HG03139 (cell line): Measurements from ENCODE around the gene HNRNPC.
"Not testable (repeated sequence)": the region's sequence is repeated elsewhere in the genome, so short reads cannot be mapped to it uniquely, and the experiment has no call there.

Experiments
- ATAC-seq: cut with Tn5 transposase; IDR thresholded peaks from one replicate; pipeline ENCODE4 v1.9.1; 2021; ENCODE audit not compliant: unreplicated experiment

The HNRNPC gene

DNA sequence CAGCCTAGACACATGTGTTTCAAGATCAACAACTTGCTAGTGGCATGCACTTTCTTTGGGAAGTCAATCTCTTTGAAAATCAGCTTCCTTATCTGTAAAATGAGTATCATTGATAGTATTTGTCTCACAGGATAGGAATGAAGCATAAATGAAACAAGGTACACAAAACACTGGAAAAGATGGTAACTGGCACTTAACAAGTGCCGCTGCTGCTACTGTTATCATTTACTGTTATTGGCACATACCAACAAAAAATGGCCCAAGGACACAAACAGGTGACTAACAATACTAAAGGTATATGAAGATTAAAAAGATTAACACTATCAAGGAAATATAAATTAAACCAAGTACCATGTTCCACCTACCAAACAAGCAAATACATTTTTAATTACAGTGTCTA, 20.9 kb downstream of the HNRNPC start:
- no peak for ATAC-seq

DNA sequence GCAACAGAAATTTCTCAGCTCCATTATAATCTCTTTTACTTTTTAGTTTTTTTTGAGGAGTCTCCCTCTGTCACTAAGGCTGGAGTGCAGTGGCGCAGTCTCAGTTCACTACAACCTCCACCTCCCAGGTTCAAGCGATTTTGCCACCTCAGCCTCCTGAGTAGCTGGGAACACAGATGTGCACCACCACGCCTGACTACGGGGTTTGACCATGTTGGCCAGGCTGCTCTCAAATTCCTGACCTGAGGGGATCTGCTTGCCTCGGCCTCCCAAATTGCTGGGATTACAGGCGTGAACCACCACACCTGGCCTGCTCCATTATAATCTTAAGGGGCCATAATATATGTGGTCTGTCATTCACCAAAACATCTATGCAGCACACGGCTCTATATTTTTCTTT, 23.4 kb downstream of the HNRNPC start:
- ATAC-seq: no peak

DNA sequence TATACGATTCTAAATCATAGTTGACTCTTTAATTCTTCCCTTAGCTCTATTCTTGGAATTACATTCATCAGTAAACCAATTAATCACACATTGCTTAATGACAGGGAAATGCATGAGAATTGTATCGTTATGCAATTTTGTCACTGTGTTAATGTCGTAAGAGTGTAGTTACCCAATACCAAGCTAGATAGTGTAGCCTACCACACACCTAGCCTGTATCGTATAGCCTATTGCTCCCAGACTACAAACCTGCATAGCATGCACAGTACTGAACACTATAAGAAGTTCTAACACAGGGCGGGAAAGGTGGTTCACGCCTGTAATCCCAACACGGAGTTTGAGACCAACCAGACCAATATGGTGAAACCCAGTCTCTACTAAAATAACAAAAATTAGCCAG, 24.7 kb downstream of the HNRNPC start:
- no peak for ATAC-seq

DNA sequence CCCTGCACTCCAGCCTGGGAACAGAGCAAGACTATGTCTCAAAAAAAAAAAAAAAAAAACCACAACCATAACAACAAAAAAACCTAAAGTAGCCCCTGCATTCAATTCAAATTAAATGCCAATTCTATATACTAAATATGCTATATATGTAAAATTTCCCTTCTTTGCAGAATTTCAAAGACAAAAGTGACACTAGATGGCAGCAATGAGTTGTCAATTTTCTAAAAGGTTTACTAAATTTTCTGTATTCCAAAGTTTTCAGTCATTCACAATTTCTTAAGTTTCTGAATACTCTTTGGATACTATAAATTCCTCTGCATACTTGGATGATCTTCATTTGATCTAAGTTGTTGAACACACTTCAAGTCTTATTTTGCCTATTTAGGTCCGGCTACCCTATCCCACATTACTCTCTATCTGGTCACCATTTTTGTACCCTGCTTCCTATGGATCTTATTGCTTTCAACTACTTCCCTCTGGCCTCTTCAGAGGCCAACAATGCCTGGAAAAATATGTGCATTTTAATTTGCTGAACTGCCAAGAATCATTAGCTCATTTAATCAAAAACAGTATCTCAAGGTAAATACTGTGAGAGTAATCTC, 27.9 kb downstream of the HNRNPC start:
- no peak for ATAC-seq

DNA sequence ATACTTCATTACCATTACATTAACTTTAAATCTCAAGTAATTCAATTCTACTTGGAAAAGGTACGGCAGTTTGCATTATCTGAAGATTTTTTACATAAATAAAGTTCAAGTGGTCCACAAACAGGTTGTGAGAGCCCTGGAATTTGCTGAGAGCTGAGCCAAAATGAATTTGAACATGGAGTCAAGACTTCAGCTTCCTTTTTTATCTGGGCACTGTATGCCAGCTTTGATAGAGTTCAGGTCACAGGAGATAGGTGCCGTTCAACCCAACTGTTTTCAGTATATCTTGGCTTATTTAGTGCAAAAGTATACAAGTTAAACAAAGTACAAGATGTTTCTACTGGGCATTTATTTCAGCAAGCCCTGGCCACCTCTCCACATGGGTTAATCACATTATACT, 28.8 kb downstream of the HNRNPC start:
- no peak for ATAC-seq

DNA sequence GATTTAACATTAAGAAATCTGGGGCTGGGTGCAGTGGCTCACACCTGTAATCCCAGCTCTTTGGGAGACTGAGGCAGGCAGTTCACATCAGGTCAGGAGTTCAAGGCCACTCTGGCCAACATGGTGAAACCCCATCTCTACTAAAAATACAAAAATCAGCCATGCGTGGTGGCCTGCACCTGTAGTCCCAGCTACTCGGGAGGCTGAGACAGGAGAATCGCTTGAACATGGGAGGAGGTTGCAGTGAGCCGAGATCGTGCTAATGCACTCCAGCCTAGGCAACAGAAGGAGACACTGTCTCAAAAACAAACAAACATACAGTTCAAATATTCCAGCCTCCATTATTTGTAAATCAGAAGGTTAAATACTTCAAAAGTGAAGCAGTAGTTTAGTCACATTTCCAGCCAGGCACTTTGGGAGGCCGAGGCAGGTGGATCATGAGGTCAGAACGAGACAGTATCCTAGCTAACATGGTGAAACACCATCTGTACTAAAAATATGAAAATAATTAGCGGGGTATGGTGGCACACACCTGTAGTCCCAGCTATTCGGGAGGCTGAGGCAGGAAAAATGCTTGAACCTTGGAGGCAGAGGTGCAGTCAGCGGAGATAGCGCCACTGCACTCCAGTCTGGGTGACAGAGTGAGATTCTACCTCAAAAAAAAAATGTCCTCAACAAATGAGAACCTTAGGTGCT, 30.3 kb downstream of the HNRNPC start:
- ATAC-seq: no peak

DNA sequence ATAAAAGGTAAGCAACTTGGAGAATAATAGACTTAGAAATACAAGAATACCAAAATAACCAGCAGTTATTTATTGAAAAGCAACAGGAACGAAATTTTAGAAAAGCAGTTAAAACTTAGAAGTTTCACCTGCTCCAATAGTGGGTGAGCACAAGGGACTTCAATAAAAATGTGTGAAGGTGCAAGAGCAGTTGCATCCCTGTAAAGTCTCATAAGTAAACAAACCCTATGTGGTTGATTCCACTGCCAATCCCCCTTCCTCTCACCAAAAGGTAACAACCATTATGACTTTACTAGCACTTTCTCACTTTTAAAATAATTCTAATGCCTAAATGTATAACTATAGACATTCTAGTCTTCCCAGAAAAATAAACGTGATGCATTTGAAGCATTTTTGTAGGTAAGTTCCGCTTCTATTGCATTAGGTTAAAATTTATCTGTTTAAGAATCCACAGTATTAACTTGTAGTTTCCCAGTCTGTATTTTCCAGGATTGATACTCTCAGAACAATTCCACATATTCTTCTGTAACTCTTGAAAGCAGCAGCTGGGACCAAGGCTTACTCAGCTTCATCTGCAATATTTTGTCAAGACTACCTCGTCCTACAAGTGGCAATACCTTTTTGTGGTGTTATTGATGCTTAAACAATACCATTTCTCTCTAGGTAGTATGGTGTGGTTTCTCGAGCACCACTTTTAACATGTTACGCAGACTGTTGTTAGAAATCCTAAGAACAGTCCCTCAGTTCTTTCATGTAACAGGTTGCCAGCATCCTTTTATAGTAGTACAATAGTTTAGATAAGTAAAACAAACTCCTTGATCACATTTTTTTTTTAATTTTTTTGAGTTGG, 32.1 kb downstream of the HNRNPC start:
- no peak for ATAC-seq

DNA sequence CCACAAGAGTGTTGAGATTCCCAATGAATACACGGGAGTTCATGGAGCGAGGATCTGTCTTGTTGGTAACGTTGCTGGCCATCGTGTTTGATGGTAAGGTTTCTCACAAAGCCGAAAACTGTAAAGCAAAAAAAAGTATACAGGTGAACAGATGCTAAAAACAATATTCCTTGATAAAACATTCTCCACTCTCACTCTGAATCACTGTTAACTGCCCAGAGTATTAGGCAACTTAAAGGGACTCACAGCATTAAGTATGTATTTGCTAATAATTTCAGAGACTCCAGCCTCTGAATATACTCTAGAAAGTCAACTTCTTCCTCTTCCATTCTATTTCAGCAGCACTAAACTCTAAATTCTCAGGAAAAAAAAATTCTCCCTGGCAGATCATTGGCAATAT, 35.1 kb downstream of the HNRNPC start:
- no peak for ATAC-seq

DNA sequence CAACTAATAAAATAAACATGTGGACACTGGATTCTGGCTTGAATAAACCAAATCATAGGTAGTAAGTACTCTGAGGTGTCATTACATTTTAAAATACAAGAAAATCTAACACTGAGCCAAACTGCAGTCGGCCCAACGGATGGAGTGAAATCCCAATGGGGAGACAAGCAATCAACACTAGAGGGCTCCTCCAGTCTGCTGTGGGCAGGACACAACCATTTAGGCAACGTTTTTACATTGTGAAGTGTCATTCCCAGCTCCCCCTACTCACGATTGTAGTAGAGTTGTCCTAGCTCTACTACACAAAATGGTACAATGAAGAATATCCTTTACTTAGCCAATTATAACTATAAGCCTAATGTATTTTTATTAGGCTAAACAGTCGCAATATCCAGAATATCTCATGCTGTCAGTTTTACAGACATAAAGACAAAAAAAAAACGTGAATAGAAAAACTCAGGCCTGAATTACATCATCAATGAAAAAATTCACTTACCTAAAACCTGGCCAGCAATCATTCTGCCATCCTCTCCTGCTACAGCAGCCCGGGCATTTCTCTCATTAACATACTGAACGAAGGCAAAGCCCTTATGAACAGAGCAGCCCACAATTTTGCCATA, 35.7 kb downstream of the HNRNPC start:
- ATAC-seq: no peak

DNA sequence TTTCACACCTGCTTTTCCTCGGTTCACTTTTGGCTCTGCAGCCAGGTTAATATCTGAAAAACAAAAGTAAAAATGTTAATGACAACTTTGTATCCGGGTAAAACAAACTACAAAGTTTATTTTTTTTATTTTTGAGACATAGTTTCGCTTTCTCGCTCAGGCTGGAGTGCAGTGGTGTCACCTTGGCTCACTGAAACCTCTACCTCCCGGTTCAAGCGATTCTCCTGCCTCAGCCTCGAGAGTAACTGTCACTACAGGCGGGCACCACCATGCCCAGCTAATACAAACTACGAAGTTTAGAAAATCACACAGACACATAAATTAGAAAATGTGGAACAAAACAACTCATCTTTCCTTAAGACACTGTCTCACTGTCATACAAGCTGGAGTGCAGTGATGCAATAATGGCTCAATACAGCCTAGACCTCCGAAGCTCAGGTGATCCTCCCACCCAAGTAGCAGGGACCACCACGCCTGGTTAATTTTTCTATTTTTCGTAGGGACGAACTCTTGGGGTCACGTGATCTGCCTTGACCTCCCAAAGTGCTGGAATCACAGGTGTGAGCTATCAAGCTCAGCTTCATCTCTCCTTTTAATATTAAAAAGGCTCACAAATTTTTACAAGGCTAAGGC, 38.1 kb downstream of the HNRNPC start:
- no peak for ATAC-seq

DNA sequence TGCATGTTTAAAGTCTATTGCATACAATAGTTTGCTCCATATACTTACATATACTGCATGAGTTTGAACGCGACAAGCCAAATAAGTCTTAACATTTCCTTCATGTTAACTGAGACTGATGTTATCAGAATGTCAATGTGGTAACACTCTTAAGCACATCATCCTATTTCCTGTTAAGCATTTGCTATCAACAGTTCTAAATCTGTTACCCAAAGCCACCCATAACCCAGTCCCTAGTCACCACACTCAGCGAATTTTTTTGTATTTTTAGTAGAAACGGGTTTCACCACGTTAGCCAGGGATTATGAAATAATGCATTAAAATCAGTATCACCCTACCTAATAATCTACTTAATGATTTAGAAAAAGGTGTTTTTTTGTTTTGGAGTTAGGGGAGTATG, 39.4 kb downstream of the HNRNPC start:
- ATAC-seq: no peak

DNA sequence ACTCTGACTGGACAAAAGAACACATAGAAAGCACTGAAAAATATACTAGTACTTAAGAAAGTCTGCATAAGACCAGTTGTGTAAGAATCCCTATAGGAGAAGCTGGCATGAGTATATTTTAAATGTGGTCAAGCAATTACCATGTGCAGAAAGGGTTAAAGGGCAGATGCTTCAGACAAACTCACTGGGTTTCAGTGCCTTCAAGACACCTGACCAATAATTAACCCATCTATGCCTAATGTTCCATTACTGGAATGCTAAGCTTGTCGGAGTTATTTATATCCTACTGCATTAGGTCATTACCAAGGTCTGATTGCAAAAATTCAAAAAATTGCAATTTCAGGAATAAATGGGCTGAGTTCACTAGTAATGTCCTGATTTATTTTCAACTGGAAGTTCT, 41.3 kb downstream of the HNRNPC start:
- no peak for ATAC-seq

DNA sequence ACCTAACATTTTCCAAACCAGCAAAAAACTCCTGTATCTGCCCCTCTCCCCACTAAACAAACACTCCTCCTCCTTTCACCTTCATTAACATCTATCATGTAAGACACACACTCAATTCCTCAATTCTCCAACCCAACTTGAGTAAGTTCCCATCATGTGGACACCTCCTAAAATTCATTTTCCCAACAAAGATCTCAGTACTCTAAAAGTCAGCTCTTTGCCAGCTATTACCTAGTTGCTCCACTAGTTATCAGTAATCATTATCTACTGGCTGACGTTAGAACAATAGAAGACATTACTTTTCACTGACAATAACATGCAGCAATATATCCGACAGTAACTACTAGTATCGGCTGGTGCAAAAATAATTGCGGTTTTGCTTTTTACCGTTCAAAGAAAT, 42.1 kb downstream of the HNRNPC start:
- ATAC-seq: no peak

DNA sequence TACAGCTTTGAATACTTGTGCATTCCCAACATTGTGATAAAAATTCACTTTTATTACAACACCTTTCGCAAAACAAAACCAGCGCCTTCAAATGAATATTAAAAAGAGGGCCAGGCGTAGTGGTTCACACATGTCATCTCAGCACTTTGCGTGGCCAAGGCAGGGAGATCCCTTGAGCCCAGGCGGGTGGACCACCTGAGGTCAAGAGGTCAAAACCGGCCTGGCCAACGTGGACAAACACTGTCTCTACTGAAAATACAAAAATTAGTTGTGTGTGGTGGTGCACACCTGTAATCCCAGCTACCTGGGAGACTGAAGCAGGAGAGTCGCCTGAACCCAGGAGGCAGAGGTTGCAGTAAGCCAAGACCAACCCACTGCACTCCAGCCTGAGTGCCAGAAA, 42.8 kb downstream of the HNRNPC start:
- ATAC-seq: no peak

DNA sequence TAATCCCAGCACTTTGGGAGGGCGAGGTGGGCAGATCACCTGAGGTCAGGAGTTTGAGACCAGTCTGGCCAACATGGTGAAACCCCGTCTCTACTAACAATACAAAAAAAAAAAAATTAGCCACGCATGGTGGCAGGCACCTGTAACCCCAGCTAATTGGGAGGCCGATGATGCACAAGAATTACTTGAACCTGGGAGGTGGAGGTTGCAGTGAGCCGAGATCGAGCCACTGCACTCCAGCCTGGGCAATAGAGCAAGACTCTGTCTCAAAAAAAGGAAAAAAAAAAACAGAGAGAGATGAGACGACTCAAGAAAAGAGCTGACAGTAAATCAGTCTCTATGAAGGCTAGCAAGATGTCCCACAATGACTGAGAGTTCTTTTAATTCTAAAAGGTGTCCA, 44.1 kb downstream of the HNRNPC start:
- ATAC-seq: not testable (repeated sequence)

DNA sequence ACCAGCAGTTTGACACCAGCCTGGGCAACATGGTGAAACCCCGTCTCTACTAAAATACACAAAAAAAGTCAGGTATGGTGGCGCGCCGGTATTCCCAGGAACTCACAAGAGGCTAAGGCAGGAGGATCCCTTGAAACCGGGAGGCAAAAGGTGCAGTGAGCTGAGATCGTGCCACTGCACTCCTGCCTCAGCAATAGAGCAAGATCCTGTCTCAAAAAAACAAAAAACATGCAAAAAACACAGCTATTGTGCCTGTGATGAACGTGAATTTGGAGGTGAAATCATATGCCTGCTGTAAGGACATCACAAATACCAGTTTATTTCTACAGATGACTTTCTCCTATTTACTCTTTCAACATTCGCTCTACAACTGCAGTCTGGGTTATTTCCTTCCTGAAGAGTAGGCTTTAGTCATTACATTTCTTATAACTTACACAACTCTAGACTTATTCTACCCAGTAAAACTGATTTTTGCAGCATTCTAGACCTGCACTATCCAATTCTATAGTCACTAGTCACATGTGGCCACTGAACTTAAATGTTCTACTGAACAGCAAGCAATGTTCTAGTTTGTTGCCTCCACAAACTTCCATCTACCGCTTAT, 48.3 kb downstream of the HNRNPC start:
- ATAC-seq: no peak

DNA sequence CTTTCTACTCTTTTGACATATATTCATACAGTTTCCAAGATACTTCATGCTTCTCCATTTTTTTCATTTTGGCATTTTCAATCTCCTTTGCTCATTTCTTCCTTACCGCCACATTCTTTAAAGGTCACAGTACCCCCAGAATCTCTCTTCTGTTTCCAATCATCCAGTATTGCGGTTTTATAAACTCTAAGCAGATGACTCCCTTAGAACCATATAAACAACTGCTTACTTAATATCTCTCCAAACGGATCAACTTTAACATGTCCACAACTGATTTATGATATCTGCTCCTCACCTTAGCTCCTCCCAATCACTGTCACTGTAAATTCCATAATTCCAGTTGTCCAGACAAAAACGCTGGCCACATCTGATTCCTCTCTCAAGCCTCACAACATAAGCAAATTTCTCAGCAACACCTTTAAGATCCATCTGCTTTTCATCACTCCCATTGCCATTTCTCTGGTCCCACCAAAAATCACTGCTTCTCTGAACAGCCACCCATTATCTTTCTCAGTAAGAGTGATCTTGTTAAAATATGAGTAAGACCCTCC, 49.6 kb downstream of the HNRNPC start:
- no peak for ATAC-seq

DNA sequence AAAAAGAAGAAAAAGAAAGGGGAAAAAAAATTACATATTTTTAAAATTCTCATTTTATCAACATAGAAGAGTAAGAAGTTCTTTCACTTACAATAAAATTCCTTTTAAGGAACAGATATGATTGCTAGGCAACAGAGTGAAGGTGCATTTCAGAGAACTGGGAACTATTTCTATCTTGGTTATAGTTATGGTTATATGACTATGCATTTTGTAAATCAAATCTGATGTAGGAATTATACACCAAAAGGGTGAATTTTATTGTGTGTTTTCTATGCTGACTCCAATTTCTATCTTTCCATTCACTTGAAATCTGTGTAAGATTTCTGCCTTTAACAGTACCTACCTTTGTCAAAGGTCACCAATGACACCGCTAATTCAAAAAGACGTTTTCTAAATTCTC, 50.1 kb downstream of the HNRNPC start:
- no peak for ATAC-seq

DNA sequence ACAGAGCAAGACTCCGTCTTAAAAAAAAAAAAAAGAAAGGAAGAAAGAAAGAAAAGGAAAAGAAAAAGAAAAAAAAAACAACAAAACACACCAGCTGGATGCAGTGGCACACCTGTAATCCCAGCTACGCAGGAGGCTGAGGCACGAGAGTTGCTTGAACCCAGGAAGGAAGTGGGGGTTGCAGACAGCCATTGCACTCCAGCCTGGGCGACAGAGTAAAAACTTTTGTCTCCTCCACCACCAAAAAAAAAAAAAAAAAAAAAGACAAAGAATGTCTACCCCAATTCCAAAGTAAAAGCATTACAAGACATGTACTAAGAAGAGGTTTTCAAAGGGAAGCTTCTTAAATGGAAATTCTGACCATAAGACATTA, 53.4 kb downstream of the HNRNPC start:
- ATAC-seq: no peak

DNA sequence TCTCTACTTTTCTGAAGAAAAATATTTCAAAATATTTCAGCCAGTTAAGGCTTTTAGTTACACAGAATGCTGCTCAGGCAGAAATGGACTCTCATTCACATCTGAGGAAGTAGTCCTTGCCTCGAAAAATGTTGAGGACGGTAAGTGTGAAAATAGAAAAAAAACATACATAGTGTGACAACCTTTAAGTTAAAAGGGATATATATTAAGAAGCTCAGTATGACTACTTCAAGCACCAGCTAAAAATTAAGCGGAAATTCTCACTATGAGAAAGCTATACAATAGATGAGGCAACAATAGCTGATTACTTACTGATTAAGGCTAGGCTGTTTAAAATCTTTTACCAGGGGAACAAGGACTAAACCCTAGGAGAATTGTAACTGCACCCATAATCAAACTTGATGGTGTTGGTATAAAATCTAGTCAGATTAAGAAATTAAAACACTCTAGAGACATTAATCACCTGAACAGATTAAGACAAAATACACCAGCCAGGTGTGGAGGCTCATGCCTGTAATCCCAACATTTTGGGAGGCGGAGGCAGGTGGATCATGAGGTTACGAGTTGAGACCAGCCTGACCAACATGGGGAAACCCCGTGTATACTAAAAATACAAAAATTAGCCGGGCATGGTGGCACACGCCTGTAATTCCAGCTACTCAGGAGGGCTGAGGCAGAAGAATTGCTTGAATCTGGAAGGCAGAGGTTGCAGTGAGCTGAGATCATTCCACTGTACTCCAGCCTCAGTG, 53.9 kb downstream of the HNRNPC start:
- no peak for ATAC-seq
